Measurements from ENCODE around the gene DOCK11.

The DOCK11 gene

GRCh38 chrX:118612290-118612689 is 116.7 kb downstream of the DOCK11 start:
- TF ChIP-seq JUND (IDR thresholded peaks at IDR 0.05; ENCODE audit: low read depth), result no peak
- in situ Hi-C loops (cut with HindIII; ENCODE audit: low pct_unique_long_range_greater_than_20kb, low sequenced_read_pairs), result no loop called here
- DNase-seq (ENCODE audit: low read depth in 1 of 2, low spot score in 1 of 2), result no peak

DNA sequence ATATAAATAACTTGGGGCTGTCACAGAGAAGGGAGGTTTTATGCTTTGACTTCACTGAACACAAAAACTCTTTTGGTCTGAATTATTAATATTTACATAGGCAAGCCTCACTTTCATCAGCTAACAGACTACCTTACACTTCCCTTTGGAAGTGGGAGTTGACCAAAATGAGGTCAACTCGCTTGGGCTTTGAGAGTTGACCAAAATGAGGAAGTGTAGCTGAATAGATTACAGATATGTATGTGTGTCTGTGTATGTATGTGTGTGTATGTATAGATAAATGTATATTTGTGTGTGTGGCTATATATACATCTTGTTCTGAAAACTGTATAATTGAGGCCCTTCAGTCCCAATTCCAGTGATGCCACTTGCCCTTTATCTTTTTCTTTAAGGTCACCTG is 118.5 kb downstream of the DOCK11 start:
- in situ Hi-C loops (cut with HindIII; ENCODE audit: low pct_unique_long_range_greater_than_20kb, low sequenced_read_pairs), result no loop called here
- no peak for TF ChIP-seq JUND (IDR thresholded peaks at IDR 0.05; ENCODE audit: low read depth)
- DNase-seq (ENCODE audit: low read depth in 1 of 2, low spot score in 1 of 2), result no peak

- DNase-seq (ENCODE audit: low read depth in 1 of 2, low spot score in 1 of 2), result no peak
- in situ Hi-C loops (cut with HindIII; ENCODE audit: low pct_unique_long_range_greater_than_20kb, low sequenced_read_pairs), result no loop called here
Observed at GRCh38 chrX:118615141-118615540, 119.5 kb downstream of the DOCK11 start.

GRCh38 chrX:118621081-118621759 is 125.6 kb downstream of the DOCK11 start:
- in situ Hi-C loops (cut with HindIII; ENCODE audit: low pct_unique_long_range_greater_than_20kb, low sequenced_read_pairs), result no loop called here
- TF ChIP-seq JUND (IDR thresholded peaks at IDR 0.05; ENCODE audit: low read depth), result no peak
- DNase-seq (ENCODE audit: low read depth in 1 of 2, low spot score in 1 of 2), result no peak

More at GRCh38 chrX:118615141-118615540, 119.5 kb downstream of the DOCK11 start:
- no peak for TF ChIP-seq JUND (IDR thresholded peaks at IDR 0.05; ENCODE audit: low read depth)

DNA sequence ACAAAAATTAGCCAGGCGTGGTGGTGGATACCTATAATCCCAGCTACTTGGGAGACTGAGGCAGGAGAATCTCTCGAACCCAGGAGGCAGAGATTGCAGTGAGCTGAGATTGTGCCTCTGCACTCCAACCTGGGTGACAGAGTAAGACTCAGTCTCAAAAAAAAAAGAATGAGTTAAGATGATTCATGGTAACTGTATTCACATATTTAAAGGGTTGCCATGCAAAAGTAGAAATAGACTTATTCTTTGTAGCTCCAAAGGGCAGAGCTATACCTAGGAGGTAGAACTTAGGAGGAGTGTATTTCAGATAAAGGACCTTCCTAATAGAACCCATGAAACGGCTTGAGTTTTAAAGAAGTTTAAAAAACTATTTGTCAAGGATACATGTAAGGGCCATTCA is 127.4 kb downstream of the DOCK11 start:
- TF ChIP-seq JUND (IDR thresholded peaks at IDR 0.05; ENCODE audit: low read depth), result no peak
- in situ Hi-C loops (cut with HindIII; ENCODE audit: low pct_unique_long_range_greater_than_20kb, low sequenced_read_pairs), result no loop called here
- no peak for DNase-seq (ENCODE audit: low read depth in 1 of 2, low spot score in 1 of 2)

DNA sequence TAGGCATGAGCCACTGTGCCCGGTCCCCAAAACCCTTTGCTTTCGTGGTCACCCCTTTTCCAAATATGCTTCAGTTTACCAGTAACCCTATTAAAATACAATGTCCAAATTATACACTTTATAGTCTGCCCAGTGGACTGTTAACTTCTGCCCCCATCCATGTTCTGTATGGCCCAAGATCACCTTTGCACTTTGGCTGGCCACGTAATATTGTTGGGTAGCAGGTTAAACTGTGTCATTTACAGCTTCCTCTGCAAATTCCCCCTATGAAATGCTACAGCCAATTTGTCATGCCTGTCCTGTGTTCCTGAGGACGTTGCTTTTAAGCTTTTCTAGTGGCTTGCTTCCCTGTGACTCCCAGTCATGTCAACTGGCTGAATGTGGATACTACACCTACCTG is 130.7 kb downstream of the DOCK11 start:
- in situ Hi-C loops (cut with HindIII; ENCODE audit: low pct_unique_long_range_greater_than_20kb, low sequenced_read_pairs), result no loop called here
- DNase-seq (ENCODE audit: low read depth in 1 of 2, low spot score in 1 of 2), result no peak

DNA sequence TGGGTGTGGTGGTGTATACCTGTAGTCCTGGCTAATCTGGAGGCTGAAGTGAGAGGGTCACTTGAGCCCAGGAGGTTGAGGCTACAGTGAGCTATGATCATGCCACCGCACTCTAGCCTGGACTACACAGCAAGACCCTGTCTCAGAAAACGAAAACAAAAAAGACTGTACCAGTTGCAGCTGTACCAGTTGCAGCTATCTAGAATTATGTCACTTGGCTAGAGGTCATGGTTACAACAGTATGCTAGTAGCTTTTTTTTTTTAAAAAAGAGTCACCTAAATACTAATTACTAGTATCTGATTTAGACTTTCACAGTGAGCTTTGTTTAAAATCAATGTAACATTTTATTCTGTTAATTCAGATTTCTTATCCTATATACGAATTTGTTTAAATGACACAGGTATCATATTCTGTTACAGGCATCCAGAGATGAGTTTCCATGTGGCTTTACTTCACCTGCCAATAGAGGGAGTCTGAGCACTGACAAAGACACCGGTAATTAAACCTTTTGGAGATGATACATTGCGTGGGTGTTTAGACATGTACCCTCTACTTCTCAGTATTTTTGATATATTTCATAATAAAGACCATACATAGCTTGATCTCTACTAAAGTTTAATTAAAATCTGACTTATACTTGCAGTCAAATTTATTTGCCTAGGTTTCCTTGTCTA is 131.6 kb downstream of the DOCK11 start:
- peak in 1 of 2 experiments; percentile 23 for DNase-seq (ENCODE audit: low read depth in 1 of 2, low spot score in 1 of 2)
- no peak for TF ChIP-seq JUND (IDR thresholded peaks at IDR 0.05; ENCODE audit: low read depth)
- in situ Hi-C loops (cut with HindIII; ENCODE audit: low pct_unique_long_range_greater_than_20kb, low sequenced_read_pairs), result no loop called here

More for the DNA sequence above, 130.7 kb downstream of the DOCK11 start:
- no peak for TF ChIP-seq JUND (IDR thresholded peaks at IDR 0.05; ENCODE audit: low read depth)

DNA sequence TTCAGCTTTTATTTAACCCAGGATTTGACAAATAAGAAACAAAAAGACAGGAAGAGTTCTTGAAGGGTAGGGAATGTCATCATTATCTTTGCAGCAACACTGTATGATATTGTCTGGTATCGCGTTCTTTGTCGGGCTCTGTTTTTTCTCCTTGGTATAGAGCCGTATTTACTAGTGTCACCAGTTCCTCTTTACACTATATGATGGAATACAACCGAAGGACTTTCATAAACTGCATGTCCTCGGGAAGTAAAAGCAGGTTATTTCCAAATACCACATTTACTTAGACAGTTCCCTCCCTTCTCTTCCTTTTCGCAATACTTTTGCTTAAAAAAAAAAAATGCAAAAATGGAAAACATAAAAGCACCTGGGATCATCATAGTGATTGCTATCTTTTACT is 135.2 kb downstream of the DOCK11 start:
- TF ChIP-seq JUND (IDR thresholded peaks at IDR 0.05; ENCODE audit: low read depth), result no peak
- DNase-seq (ENCODE audit: low read depth in 1 of 2, low spot score in 1 of 2), result no peak
- in situ Hi-C loops (cut with HindIII; ENCODE audit: low pct_unique_long_range_greater_than_20kb, low sequenced_read_pairs), result no loop called here

- no peak for DNase-seq (ENCODE audit: low read depth in 1 of 2, low spot score in 1 of 2)
- in situ Hi-C loops (cut with HindIII; ENCODE audit: low pct_unique_long_range_greater_than_20kb, low sequenced_read_pairs), result no loop called here
- no peak for TF ChIP-seq JUND (IDR thresholded peaks at IDR 0.05; ENCODE audit: low read depth)
Observed at GRCh38 chrX:118631586-118631985, 136.0 kb downstream of the DOCK11 start.

DNA sequence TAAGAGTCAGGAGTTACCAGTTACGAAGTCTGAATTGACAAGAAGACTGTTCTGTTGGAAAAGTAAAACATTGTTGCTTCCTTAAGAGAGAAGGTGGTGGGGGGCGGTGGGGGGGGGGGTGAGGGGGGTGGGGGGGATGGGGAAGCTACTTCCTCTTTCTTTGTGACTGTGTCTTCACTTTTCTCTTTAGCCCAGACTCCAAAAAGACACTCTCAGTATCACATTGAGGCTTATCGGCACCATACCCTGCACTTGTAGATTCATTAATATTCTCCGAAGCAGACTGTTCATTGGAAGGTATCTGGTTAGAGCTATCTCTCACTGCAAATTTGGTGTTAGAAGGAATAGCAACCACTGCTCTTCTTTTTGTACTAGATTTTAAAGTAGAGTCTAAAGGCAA is 137.2 kb downstream of the DOCK11 start:
- TF ChIP-seq JUND (IDR thresholded peaks at IDR 0.05; ENCODE audit: low read depth), result no peak
- in situ Hi-C loops (cut with HindIII; ENCODE audit: low pct_unique_long_range_greater_than_20kb, low sequenced_read_pairs), result no loop called here
- DNase-seq (ENCODE audit: low read depth in 1 of 2, low spot score in 1 of 2), result no peak

DNA sequence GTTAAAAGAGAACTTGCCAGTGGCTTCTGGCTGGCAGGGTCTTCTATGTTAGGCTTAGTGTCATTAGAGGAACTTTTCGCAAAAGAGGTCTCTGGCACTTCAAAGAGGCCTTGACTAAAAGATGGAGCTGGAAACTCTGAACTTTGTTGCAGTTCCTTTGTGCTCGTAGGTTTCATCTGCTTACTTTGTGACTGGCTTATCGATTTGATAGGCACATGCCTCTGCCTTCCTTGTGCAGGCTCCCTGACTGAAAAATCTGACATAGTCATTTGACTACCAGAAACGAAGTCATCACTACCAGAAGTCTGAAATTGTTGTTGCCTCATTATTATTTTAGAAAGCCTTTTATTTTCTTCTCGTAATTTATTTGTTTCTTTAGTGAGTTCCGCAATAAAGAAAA is 137.9 kb downstream of the DOCK11 start:
- TF ChIP-seq JUND (IDR thresholded peaks at IDR 0.05; ENCODE audit: low read depth), result no peak
- in situ Hi-C loops (cut with HindIII; ENCODE audit: low pct_unique_long_range_greater_than_20kb, low sequenced_read_pairs), result no loop called here
- no peak for DNase-seq (ENCODE audit: low read depth in 1 of 2, low spot score in 1 of 2)

- no peak for TF ChIP-seq JUND (IDR thresholded peaks at IDR 0.05; ENCODE audit: low read depth)
- DNase-seq (ENCODE audit: low read depth in 1 of 2, low spot score in 1 of 2), result no peak
- in situ Hi-C loops (cut with HindIII; ENCODE audit: low pct_unique_long_range_greater_than_20kb, low sequenced_read_pairs), result no loop called here
Observed at GRCh38 chrX:118634336-118634735, 138.7 kb downstream of the DOCK11 start.

DNA sequence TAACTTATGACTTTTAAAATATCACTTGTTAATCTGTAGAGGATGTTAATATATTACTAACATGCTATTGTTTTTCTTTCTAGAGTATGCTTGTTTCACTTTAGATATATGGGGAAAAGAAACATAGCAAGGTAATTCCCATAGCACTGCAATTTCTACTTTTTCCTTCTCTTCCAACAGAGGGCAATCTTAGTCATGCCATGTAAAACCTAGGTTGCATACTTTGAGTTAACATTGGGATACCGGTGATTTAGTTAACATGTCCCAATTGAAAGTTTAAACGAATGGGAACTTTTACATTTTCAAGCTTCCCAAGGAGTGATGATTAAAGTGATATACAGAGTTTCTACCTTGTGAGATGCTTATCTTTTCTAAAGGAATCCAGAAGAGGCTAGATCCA is 142.4 kb downstream of the DOCK11 start:
- no peak for DNase-seq (ENCODE audit: low read depth in 1 of 2, low spot score in 1 of 2)
- in situ Hi-C loops (cut with HindIII; ENCODE audit: low pct_unique_long_range_greater_than_20kb, low sequenced_read_pairs), result no loop called here
- TF ChIP-seq JUND (IDR thresholded peaks at IDR 0.05; ENCODE audit: low read depth), result no peak
